SK-N-SH (cell line): ENCODE measurements around the gene MLLT6. TPM values are rescaled to one million over a fixed set of nuclear protein-coding genes. Genes with fewer than 3 reads are reported as not detected.

Experiments
- CTCF ChIA-PET: fragments of 300-600, 350-600 bp; formaldehyde crosslinking; extraction: SDS; loops from one replicate; lab custom pipeline; 2021; lab: Yijun Ruan, JAX
- POLR2A ChIA-PET: fragments of 350-600 bp; sonication (Branson Sonifier 250); formaldehyde crosslinking; extraction: SDS; loops from one replicate; lab custom pipeline; 2020; ENCODE audit warnings: antibody characterized with exemption, inconsistent platforms; lab: Yijun Ruan, JAX
- DNase-seq: peaks from one replicate; pipeline ENCODE4 v3.0.0; 2012
- H2AFZ ChIP-seq: fragments of 200-600 bp; sonication (generic); 2 replicates; pipeline ENCODE4 v1.8.1; 2016; ENCODE audit warnings: antibody characterized with exemption, mild to moderate bottlenecking, low read depth
- H3F3A ChIP-seq: fragments of 200-600 bp; sonication (generic); replicated peaks from 2 replicates; pipeline ENCODE3; 2016; ENCODE audit warnings: antibody characterized with exemption, mild to moderate bottlenecking; ENCODE audit not compliant: insufficient read depth
- H3K27ac ChIP-seq, 2 experiments: fragments of 200-500 bp in 1 of 2; fragments of 200-600 bp in 1 of 2; sonication (Bioruptor generic) in 1 of 2; sonication (generic), shearing (Covaris generic) in 1 of 2; 2 replicates each; pipeline versions ENCODE4 v1.5.1 to v1.6.1; 2014 to 2016; ENCODE audit warnings: low read depth in 2 of 2, inconsistent platforms in 1 of 2, low read length in 1 of 2, mild to moderate bottlenecking in 1 of 2, mixed read lengths in 1 of 2
- H3K27me3 ChIP-seq: fragments of 200-600 bp; sonication (generic), shearing (Covaris generic); 2 replicates; pipeline ENCODE4 v1.6.1; 2016; ENCODE audit warnings: mixed run types; ENCODE audit not compliant: insufficient read depth
- H3K36me3 ChIP-seq, 2 experiments: fragments of 200-500 bp in 1 of 2; fragments of 200-600 bp in 1 of 2; sonication (Bioruptor generic) in 1 of 2; sonication (generic) in 1 of 2; replicated peaks in 1 of 2; 2 replicates each; pipeline versions ENCODE3 to v1.5.1; 2014 to 2016; ENCODE audit warnings: low read length in 1 of 2, mild to moderate bottlenecking in 1 of 2; ENCODE audit not compliant: insufficient read depth in 2 of 2, control insufficient read depth in 1 of 2
- H3K4me1 ChIP-seq, 2 experiments: fragments of 200-500 bp in 1 of 2; fragments of 200-600 bp in 1 of 2; sonication (Bioruptor generic) in 1 of 2; sonication (generic), shearing (Covaris generic) in 1 of 2; 2 replicates each; pipeline versions ENCODE4 v1.5.1 to v1.6.1; 2014 to 2016; ENCODE audit warnings: low read depth in 1 of 2, low read length in 1 of 2, mixed run types in 1 of 2; ENCODE audit not compliant: insufficient read depth in 2 of 2, control insufficient read depth in 1 of 2
- H3K4me2 ChIP-seq: fragments of 200-600 bp; sonication (generic), shearing (Covaris generic); 2 replicates; pipeline ENCODE4 v1.6.1; 2017; ENCODE audit warnings: mixed run types
- H3K4me3 ChIP-seq, 2 experiments: fragments of 200-500 bp in 1 of 2; fragments of 200-600 bp in 1 of 2; sonication (Bioruptor generic) in 1 of 2; sonication (generic), shearing (Covaris generic) in 1 of 2; 2 replicates each; pipeline versions ENCODE4 v1.5.1 to v1.8.1; 2014 to 2016; ENCODE audit warnings: low read depth in 2 of 2, inconsistent platforms in 1 of 2, low read length in 1 of 2, mild to moderate bottlenecking in 1 of 2, mixed read lengths in 1 of 2, moderate library complexity in 1 of 2
- H3K79me2 ChIP-seq: fragments of 200-600 bp; sonication (generic); 2 replicates; pipeline ENCODE4 v1.8.1; 2017; ENCODE audit warnings: mild to moderate bottlenecking; ENCODE audit not compliant: insufficient read depth
- H3K9ac ChIP-seq: fragments of 200-600 bp; sonication (generic); 2 replicates; pipeline ENCODE4 v1.6.1; 2017; ENCODE audit warnings: mixed run types
- H3K9me2 ChIP-seq: fragments of 200-600 bp; sonication (generic); 2 replicates; pipeline ENCODE4 v1.6.1; 2017; ENCODE audit warnings: mixed run types
- H3K9me3 ChIP-seq: fragments of 200-600 bp; sonication (generic); 2 replicates; pipeline ENCODE4 v1.6.1; 2017; ENCODE audit warnings: mixed run types, mild to moderate bottlenecking, moderate library complexity
- H4K20me1 ChIP-seq: fragments of 200-600 bp; sonication (generic); 2 replicates; pipeline ENCODE4 v1.6.1; 2017; ENCODE audit warnings: mild to moderate bottlenecking, mixed run types; ENCODE audit not compliant: insufficient read depth
- ELF1 ChIP-seq: IDR thresholded peaks from 2 replicates; pipeline ENCODE4 v1.4.0; 2012
- EP300 ChIP-seq, 2 experiments: IDR thresholded peaks; 2 replicates each; pipeline versions ENCODE4 v1.4.0 to v1.6.1; 2012; ENCODE audit warnings: borderline replicate concordance in 1 of 2, low read depth in 1 of 2, low read length in 1 of 2
- FOSL2 ChIP-seq: IDR thresholded peaks from 2 replicates; pipeline ENCODE4 v1.4.0; 2012; ENCODE audit warnings: low read depth, mild to moderate bottlenecking, moderate library complexity, borderline replicate concordance
- FOXJ3 ChIP-seq: sonication (generic); formaldehyde crosslinking; IDR thresholded peaks from 2 replicates; pipeline ENCODE4 v1.5.1; 2020; ENCODE audit warnings: mild to moderate bottlenecking, missing genetic modification reagents
- FOXM1 ChIP-seq: IDR thresholded peaks from 2 replicates; pipeline ENCODE4 v1.4.0; 2012; ENCODE audit warnings: low read depth, mild to moderate bottlenecking
- GABPA ChIP-seq: IDR thresholded peaks from 2 replicates; pipeline ENCODE4 v1.4.0; 2012; ENCODE audit warnings: low read depth, mild to moderate bottlenecking
- JUND ChIP-seq: IDR thresholded peaks from 2 replicates; pipeline ENCODE4 v1.4.0; 2012
- MXI1 ChIP-seq: IDR thresholded peaks from 2 replicates; pipeline ENCODE4 v1.6.1; 2012; ENCODE audit warnings: mild to moderate bottlenecking, low read depth, low read length, improper control_type of control experiment
- RAD21 ChIP-seq: IDR thresholded peaks from 2 replicates; pipeline ENCODE4 v1.6.1; 2012; ENCODE audit warnings: mild to moderate bottlenecking, low read length
- RFX5 ChIP-seq: IDR thresholded peaks from 2 replicates; pipeline ENCODE4 v1.6.1; 2012; ENCODE audit warnings: mild to moderate bottlenecking, improper control_type of control experiment, low read length
- RXRA ChIP-seq: IDR thresholded peaks from 2 replicates; pipeline ENCODE4 v1.4.0; 2012; ENCODE audit warnings: low read depth, mild to moderate bottlenecking, borderline replicate concordance
- TAF1 ChIP-seq: IDR thresholded peaks from 2 replicates; pipeline ENCODE4 v1.6.1; 2012; ENCODE audit warnings: low read depth, mild to moderate bottlenecking, low read length, moderate library complexity, borderline replicate concordance
- USF2 ChIP-seq: fragments of 150-350 bp; IDR thresholded peaks from 2 replicates; pipeline ENCODE4 v1.6.1; 2017; ENCODE audit warnings: antibody characterized with exemption, low read length, low read depth, borderline replicate concordance
- WGBS: methylation state at CpG from one replicate; pipeline ENCODE4 v1.1.6; 2017; ENCODE audit warnings: low lambda C conversion rate; 5-methylcytosine and 5-hydroxymethylcytosine counted together
- polyA plus RNA-seq, 3 experiments: library from polyadenylated mRNA; depleted of rRNA; stranded (reverse); fragments of >200 nt; gene quantifications; 2 replicates each; pipeline ENCODE4 v1.2.3, GENCODE V29; 2012
- TF ChIP-seq, protein P1 (sequence below): IDR thresholded peaks from 2 replicates; pipeline ENCODE4 v1.4.0; 2012; ENCODE audit warnings: low read depth, borderline replicate concordance
- TF ChIP-seq, protein P2 (sequence below): IDR thresholded peaks from 2 replicates; pipeline ENCODE4 v1.4.0; 2012; ENCODE audit warnings: low read depth

MLLT6 gene
- polyA plus RNA-seq, 1 of the 3 experiments (the other 2 are of a cell fraction) = 41.5 TPM

DNA sequence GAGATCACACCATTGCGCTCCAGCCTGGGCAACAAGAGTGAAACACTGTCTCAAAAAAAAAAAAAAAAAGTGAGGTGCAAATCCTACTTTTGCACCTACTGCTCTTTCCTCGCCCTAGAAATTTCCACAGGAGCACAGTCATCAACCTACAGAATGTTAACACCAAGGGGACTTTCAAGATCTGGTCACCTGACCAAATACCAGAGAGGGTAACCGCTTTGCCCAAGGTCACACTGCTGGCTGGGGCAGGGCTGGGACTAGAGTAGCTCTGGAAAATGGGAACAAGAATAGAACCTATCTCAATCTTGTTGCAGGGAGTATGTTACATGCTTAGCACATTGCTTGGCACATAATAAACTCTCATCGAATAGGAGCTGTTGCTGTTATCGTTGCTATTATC lies 6.3 kb upstream of the MLLT6 start:
- H3K27ac ChIP-seq = no peak overlapping the region
- no peaks in the 10 kb centered on the region for H3K9me3 ChIP-seq
- H3K79me2 ChIP-seq = peaks cover 2% of the 10 kb centered on the region; the same call in 1 of the 2 replicates
- H3F3A ChIP-seq = peaks cover 23% of the 10 kb centered on the region
- no peaks in the 10 kb centered on the region for H3K27me3 ChIP-seq
- no peak overlapping the region for H2AFZ ChIP-seq
- H3K4me1 ChIP-seq = peaks cover 10 to 26% of the 10 kb centered on the region in 2 experiments; a peak in 2 of 4 replicates
- no peak for TF ChIP-seq GABPA
- no peak for TF ChIP-seq RAD21
- no peak for TF ChIP-seq RFX5
- TF ChIP-seq JUND = no peak
- no peak for TF ChIP-seq FOXJ3
- TF ChIP-seq, protein P1, sequence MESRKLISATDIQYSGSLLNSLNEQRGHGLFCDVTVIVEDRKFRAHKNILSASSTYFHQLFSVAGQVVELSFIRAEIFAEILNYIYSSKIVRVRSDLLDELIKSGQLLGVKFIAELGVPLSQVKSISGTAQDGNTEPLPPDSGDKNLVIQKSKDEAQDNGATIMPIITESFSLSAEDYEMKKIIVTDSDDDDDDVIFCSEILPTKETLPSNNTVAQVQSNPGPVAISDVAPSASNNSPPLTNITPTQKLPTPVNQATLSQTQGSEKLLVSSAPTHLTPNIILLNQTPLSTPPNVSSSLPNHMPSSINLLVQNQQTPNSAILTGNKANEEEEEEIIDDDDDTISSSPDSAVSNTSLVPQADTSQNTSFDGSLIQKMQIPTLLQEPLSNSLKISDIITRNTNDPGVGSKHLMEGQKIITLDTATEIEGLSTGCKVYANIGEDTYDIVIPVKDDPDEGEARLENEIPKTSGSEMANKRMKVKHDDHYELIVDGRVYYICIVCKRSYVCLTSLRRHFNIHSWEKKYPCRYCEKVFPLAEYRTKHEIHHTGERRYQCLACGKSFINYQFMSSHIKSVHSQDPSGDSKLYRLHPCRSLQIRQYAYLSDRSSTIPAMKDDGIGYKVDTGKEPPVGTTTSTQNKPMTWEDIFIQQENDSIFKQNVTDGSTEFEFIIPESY = no peak
- no peak for TF ChIP-seq RXRA
- TF ChIP-seq FOSL2 = no peak
- TF ChIP-seq TAF1 = no peak
- TF ChIP-seq, protein P2, sequence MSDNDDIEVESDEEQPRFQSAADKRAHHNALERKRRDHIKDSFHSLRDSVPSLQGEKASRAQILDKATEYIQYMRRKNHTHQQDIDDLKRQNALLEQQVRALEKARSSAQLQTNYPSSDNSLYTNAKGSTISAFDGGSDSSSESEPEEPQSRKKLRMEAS = no peak
- TF ChIP-seq MXI1 = no peak
- TF ChIP-seq FOXM1 = no peak
- no peak for TF ChIP-seq EP300 (IDR thresholded peaks at IDR 0.05; ENCODE audit: borderline replicate concordance in 1 of 2, low read depth in 1 of 2, low read length in 1 of 2)
- no peak for TF ChIP-seq USF2
- TF ChIP-seq ELF1 = no peak
- no peaks in the 10 kb centered on the region for H3K36me3 ChIP-seq
- ChIA-PET CTCF (no interaction called here), POLR2A (no interaction called here)
- H3K9me2 ChIP-seq = no peaks in the 10 kb centered on the region
- H4K20me1 ChIP-seq = no peaks in the 10 kb centered on the region
- no peak overlapping the region for H3K4me3 ChIP-seq
- H3K4me2 ChIP-seq = no peak overlapping the region
- no peak for DNase-seq
- H3K9ac ChIP-seq = no peak overlapping the region
- WGBS = 92% methylated on average over 5 of the region's 5 CpGs
